Measurements from ENCODE around the gene LGI2.
"Not testable (repeated sequence)": the region's sequence is repeated elsewhere in the genome, so short reads cannot be mapped to it uniquely, and the experiment has no call there.

Gene LGI2

GRCh38 chr4:25050370-25051078 lies 19.8 kb upstream of the LGI2 start:
- no peak for DNase-seq

DNA sequence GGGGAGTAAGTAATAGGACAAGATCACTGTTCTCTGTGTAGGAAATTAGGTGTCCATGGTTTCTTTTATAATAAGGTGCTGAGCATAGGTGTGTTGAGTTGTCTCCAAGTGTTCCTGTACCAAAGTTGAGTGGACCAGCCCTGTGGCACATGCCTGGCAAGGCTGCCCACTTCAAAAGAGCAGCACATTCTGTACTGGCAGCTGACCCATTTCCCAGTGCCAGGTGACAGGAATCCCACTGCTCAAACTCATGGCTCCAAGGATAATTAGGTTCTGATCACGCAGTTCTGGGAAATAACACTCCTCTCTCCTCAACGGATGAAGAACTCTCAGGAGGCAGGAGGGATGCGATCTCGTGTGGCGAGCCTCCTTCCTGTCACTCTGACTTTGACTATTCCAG lies 12.8 kb upstream of the LGI2 start:
- DNase-seq = no peak

DNA sequence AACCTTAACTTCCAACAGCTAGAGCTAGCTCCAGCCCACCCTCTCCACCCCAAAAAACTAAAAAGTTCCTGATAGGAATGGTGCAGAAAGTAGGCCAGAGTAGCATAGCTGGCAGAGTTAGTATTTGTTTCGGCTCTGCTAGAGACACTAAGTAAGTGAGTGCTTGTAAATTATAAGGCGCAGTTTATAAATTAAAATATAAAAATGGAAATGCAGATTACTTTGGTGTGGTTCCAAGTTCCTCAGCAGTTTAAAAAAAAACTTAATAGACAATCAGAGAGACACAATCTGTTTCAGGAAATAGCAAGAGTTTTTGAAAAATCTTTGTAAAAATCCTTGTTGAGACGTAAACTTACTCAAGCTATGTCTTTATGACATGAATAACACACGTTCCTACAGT lies 2.8 kb upstream of the LGI2 start:
- no peak for DNase-seq

GRCh38 chr4:25032126-25032525 lies 1.4 kb upstream of the LGI2 start:
- DNase-seq = no peak

GRCh38 chr4:25031077-25031621 lies 403 bp upstream of the LGI2 start:
- DNase-seq = no peak

- DNase-seq = no peak
These were observed 1.1 kb downstream of the LGI2 start for GRCh38 chr4:25029479-25030276.

DNA sequence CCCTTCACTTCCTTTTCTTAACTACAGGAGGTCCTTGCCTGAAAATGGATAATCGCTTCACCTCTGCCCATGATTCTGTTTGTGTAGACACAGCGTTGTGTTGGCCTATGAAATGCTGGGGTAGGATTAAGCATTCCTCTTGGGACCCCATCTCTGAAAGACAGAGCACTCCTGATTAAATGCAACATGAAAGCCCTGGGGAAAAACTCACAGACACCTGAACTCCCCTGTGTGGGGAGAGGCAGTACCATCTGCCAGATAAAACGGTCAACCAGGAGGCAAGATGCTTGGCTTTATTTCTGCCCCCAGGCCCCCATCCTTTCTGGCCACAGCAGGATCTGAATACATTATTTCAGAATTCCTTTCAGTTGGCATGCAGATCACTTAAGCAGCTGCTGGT lies 1.9 kb downstream of the LGI2 start:
- DNase-seq = no peak

- DNase-seq = no peak
These were observed 8.0 kb downstream of the LGI2 start for GRCh38 chr4:25022766-25023165.

DNA sequence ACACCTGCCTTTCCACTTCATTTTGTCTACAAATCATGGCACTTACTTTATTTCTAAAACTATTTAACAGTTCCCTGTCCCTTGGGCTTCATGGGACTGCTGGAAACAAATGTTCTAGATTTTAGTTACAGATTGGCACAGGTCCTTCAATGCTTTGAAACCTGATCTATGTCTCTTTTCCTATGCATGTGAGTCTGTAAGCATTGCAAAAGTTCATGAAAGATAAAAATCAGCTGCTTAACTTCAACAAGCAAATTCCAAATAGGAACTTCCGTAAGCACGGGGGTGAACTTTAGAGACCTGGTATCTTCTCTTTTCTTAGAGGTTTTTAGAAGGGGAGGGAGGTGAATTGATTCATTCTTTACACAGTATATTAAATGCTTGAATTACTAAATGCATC lies 9.5 kb downstream of the LGI2 start:
- no peak for DNase-seq

DNA sequence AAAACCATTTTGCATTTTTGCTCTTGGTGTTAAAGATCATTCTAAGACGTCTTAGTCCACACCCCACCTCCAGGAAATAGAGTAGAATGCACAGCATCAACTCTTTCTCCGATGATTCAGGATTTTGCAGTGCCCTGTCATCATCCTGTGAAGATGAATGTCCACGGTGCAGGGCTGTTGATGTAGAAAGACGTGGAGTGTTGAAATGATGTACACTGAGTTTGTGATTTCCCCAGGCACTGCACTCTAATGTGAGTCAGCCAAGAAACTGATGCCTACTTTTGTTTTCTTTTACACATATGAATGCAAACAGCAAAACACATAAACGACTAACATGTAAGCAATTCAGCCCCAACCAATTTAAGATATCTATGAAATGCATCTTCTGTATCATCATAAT lies 10.5 kb downstream of the LGI2 start:
- DNase-seq = peak; percentile 63

- no peak for DNase-seq
These were observed 11.2 kb downstream of the LGI2 start for GRCh38 chr4:25019501-25019900.

- DNase-seq = no peak
These were observed 15.7 kb downstream of the LGI2 start for GRCh38 chr4:25015012-25015411.

- DNase-seq = not testable (repeated sequence)
These were observed 16.1 kb downstream of the LGI2 start for GRCh38 chr4:25014662-25014983.

DNA sequence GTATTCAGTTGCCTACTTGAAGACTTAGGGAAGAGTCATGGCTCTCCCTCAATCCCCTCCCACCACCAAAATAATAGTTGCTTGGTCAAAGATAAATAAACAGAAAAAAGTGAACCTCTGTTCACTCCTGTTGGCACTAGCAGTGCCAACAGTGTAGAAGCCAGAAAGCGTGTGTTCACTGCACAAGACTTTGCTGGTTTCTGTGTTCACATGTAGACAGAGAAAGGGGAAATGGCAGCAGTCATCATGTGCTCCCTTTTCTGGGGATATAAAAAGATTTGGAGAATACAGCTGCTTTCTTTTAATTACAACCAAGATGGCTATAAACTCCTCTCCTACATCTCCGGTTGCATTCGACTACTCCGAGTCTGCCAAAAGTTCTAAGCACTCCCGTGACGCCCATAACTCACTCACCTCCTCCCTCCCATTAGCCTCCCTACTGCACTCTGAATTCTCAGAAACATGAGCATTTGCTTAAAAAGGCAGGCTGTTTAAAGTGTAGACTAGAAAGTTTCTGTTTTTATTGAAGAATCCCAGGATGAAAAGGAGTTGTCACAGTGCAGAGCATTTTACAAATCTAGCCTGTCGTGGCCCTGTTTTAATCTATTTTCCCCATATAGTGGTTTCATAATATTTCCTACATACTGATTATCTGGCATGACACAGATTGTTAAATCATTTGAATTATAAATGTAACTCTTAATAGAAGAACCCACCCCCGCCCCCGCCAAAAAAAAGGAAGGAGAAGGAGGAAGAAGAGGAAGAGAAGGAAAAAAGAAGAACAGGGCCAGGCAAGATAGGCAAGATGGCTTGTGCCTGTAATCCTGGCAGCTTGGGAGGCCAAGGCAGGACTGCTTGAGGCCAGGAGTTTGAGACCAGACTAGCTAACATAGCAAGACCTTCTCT lies 16.7 kb downstream of the LGI2 start:
- no peak for DNase-seq

GRCh38 chr4:25012655-25013054 lies 18.1 kb downstream of the LGI2 start:
- no peak for DNase-seq

GRCh38 chr4:25011135-25011866 lies 19.4 kb downstream of the LGI2 start:
- DNase-seq = no peak

GRCh38 chr4:25007598-25007997 lies 23.1 kb downstream of the LGI2 start:
- no peak for DNase-seq

DNA sequence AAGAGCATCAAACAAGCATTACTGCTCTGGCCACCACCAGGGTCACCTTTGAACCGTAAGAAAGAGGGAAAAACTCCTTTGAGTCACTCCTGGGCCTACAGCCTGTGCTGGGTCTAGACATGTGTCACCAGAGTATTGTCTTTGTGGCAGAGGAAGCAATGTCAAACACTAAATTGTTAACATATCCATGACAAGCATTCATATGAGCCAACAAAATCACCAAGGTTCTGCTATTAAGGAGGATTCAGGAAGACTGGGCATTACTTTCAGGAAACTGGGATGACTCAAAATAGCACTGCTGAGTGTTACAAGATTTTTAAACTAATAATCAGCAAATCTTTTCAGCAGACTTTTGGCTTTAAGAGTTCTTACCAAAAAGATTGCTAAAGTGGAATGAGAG lies 28.1 kb downstream of the LGI2 start:
- DNase-seq = no peak

- DNase-seq = no peak
These were observed 29.2 kb downstream of the LGI2 start for GRCh38 chr4:25001509-25001908.

DNA sequence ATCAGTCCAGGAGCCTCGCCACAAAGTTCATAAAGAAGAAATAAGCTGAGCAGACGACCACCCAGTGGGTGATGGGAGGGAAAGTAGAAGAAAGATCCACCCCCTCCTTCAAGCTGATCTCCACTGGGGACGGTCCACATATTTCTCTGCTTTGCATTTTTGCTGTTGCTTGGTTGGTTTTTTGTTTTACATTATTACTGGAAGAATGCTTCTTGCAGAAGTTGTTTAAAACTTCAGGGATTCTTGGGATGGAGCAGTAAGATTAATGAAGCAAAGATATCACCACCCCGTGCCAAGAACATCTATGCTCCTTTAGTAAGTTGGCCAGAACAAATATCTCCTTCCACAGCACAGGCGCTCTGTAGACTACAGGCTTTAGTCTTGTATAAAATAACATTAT lies 30.1 kb downstream of the LGI2 start:
- DNase-seq = no peak

GRCh38 chr4:24999392-25000089 lies 31.2 kb downstream of the LGI2 start:
- no peak for DNase-seq

GRCh38 chr4:24995346-24995919 lies 35.3 kb downstream of the LGI2 start:
- DNase-seq = no peak
